HG02938 (cell line): ENCODE data around the gene SYTL2.

Experiments
- ATAC-seq: cut with Tn5 transposase; IDR thresholded peaks from one replicate; pipeline ENCODE4 v1.9.1; 2021; ENCODE audit warnings: mild to moderate bottlenecking, moderate library complexity; ENCODE audit not compliant: unreplicated experiment

SYTL2 gene

DNA sequence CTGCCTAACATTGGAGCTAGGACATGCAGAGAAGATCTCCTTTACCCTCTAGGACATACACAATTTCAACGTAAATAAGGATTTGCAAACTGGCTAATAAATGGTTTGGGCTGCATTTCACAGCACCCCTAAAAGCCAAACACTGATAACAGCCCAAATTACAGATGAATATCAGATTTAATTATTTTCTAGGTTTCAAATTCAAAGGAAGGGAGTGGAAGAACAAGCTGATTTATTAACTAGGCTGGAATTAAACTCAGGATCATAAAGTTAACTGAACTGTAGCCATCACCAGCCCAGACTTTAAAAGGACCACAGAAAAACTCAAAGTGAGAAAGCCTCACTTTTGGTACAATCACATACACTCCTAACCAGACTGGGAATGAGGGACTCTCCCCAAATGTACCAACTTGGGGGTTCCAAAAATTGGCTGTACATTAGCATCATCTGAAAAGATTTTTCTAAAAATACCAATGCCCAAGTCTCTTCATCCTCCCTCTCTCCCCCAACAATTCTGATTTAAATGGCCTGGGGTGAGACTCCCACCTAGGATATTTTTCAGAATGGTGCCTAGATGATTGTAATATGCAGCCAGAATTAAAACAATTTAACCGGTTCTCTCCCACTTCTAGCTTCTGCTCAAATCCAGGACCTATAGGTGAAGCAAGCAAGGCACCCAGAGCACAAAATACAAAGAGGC, 43.5 kb downstream of the SYTL2 start:
- ATAC-seq, result no peak

DNA sequence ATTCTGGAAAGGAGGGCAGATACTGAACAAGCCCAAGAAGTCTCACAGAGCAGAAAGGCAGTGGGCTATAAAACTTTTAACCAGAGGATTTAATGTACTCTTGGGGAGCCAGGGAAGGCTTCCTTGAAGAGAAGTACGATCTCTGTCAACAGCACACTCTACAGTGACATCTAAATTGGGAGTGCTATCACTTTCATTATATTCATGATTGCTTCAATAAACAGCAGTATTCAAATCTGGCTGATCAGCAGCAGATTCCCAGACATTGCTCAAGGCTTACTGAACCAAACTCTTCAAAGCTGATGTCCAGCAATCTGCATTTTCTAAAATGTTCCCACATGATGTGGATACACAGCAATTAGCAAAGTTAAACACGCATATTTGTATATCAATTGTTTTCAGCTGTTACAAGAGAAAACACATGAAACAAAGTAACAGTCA, 44.2 kb downstream of the SYTL2 start:
- no peak for ATAC-seq

DNA sequence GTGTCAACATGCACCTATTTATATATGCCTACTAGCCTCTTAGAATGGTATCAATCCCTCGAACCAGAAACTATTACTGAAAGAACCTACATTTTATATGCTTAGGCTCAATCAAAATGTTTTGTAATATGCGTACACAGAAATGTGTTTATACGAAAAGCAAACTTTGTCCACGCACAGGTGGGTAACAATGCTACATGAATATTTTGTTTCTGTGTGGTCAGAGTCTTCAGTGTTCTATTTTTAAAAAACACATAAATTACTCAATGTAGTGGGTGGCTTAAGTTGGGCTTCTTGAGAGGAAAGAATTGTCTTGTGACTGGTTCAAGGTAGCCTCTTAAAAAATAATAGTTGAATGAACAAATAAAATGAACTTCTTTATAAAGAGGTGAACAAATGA, 46.1 kb downstream of the SYTL2 start:
- no peak for ATAC-seq

DNA sequence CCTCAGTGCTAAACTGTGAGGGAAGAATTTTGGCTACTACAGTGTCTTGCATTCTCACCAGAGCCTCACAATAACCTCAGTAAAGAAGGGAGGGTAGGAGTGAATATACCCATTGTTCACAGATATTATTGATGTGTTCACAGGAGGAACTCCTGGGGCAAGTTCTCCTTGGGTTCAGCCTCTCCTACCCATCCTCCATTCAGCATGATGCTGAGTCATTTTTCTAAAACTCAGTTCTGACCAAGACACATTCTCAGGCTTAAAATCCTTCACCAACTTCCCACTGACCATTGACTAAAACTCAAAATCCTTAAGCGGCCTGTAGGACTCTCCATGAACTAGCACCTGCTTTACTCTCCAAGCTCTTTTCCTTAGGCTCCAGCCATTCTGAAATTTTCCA, 48.7 kb downstream of the SYTL2 start:
- no peak for ATAC-seq

DNA sequence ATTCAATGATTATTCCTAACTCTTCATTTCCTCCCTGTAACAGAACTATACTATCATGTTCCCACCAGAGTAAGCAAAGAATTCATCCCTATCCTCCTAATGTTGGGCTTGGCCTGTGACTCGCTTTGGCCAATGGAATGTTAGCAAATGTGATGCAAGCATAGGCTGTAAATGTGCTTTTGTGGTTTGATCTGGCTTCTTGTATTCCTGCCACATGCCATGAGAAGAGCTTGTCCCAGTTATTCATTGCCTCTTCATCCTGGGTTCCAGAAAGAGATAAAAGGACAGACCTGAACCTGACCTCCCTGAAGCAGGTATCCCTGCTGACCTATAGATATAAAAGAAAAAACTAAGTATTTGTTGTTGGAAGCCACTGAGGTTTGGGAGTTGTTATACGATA, 51.0 kb downstream of the SYTL2 start:
- ATAC-seq, result no peak

DNA sequence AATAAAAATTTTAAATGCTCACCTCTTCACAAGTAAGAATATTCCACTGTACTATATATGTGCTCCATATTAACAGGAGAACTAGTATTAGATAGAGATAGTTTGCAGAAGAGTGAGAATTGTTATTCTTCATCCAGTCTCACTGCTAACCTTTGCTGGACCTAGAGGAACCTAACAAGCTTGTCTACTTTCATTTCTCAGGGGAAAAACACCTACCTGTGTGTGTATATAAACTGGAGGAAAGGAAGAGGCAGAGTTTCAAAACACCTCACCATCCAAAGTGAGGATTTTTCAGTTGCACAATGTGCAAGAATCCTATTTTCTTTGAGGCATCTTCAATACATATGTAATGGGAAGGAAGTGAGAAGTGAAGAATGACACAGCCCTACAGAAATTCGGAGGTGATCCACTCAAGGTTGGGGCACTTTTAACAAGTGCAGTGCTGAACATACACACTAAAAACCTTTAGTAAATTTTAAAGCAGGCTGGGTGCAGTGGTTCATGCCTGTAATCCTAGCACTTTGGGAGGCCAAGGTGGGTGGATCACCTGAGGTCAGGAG, 52.4 kb downstream of the SYTL2 start:
- ATAC-seq, result no peak

DNA sequence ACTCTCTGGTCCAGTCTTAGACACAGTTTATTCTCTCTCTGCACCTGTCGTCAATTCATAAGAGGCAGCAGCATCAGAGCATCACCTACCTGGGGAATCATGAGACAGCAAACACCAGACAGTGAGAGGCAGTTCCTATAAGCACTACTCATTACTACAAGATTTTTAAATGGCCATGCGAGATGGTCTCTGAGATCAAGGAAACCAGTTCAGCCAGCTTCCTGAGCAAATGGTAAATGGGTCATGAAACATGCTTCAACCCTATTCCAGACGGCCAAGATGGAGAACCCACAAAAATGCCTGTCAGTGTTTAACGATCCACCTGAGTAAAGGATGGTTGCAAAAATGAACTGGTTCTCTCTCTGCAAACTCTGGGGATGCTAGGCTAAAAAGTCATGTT, 52.9 kb downstream of the SYTL2 start:
- no peak for ATAC-seq

DNA sequence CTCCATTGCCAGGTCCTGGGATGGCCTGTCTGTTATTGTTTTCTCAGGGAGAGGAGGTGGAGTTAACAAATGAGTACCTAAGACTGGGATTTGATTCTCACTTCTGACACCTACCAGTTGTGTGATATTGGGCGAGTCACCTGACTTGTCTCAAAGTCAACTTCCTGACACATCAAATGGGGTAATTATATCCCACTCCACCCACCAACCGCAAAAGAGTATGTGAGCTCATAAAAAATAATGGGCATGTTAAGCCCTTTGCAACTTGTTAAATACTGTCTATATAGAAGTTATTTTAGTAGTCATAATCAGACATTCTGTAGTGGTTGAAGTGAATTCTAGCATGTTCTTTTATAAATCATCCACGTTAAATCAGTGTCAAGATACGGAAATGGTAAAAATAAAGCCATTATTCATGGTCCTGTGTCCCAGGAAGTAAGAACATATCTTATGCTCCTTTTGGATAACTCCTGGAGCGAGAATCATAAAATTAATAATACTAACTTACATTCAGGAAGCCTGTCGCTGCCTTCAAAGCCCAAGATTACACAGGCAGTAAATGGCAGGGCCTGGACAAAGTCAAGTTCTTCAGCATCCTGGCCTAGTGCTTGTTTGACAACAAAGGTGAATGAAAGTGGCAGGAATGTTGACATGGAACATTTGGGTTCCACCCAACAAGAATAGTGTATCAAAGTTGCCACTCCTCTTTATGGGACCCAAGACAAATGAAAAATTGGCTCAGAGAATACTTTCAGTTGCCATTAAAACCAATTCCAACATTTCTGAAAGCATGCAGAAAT, 54.3 kb downstream of the SYTL2 start:
- no peak for ATAC-seq

DNA sequence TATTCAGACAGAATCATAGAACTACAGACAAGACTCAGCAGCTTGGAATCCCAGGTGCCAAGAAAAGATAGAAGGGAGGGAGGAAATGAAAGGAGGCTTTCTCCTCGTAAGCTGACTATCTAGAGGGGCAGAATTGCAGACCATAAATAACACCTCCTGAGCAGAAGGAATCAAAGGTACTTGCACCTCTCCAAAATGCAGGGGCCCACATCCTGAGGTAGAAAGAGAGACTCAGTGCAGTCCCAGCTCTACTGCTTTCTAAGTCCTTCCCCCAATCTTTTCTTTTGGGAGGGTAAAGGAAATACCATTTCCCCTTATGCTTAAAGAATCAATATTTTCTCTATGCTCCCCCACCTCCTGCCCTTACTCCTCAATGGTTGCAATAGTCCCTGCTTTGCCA, 55.2 kb downstream of the SYTL2 start:
- ATAC-seq, result no peak

DNA sequence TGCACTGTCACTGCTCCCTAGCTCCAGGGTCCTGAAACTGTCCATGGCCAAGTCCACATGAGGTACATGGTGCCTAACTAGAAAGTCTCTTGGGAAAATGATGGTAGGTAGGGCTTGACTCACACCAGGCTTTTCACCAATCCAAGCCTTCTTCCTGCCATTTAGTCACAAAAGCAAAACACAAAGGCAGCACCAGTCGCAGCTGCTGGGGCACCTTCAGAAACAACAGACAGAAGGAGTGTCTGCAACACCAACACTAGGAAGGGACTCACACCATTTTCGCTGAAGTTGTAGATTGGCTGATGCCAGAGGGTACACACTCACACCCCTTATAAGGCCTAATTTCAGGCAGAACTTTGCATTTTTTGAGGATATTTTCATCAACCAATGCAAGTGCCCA, 55.7 kb downstream of the SYTL2 start:
- no peak for ATAC-seq

DNA sequence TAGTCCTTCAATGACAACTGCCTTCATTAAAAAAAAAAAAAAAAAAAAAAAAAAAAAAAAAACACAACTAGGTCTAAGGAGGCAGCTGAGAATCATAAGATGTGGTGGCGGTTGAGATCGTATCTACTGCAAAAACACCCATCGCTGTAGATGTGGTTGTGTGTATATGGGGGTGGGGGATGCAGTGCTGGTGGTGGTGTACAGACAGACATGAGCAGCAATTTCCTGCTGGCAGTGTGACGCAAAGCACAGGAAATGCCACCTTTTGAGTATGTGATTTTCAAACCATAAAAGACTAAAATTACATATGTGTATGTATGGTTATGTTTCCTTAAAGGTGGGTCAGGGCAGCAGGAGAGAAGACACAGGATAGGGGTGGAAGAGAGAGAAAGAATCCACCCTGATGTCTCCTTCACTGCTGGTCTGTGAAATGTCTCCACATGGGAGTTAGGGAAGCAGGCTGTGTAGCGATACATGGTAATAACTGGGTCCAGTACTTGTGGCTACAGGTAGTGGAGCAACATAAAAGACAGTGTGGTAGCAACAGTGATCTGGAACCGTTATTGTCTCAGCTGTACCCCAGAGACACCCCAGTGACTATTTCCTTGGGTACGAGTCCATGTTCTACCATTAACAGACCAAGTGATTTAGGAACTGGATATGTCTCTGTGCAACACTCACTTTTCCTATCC, 57.9 kb downstream of the SYTL2 start:
- ATAC-seq, result no peak

DNA sequence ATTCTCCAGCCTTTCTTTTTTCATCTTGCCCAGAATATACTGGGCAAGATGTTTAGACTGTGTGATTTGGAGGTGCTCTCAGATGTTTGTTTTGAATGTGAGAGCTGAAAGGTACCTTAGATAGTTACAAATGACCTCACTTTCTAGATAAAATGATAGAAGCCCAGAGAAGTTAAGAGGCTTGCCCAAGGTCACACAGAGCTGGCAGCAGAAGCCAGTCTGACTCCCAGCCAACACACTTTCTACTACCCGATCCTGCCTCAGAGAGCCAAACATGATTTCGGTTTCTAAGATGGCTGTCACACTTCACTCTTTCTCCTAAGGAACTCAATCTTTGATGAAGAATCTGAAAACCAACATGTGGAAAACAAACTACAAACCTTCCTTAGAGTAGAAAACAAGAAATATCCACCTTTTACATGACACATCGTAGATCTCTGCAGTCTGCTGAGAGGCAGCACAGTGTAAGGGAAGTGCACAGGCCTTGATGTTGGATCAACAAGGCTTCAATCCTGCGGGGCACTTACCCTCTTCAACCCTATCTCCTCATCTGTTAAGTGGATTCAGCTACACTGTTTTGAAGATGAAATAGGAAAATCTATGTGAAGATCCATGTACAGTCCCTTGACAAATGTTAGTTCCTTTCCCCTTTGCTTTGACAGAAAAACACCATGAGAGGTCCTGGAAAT, 58.6 kb downstream of the SYTL2 start:
- ATAC-seq, result no peak

DNA sequence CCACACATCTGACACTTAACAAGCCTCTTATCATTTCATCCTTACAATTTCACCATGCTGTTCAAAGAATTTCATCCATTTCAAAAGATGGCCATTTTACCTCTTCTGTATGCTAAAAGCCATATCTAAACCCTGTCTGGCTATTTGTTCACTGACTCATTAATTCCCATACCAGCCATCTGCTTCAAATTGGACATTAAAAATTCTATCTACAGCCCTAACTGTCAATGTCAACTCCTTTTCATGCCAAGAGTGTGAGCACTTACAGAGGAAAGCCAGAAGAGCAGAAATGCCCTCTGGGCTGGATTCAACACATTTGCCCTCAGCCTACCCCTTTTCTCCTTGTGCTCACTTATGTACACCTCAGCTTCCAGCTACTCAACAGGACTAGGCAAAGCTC, 59.2 kb downstream of the SYTL2 start:
- ATAC-seq, result no peak

DNA sequence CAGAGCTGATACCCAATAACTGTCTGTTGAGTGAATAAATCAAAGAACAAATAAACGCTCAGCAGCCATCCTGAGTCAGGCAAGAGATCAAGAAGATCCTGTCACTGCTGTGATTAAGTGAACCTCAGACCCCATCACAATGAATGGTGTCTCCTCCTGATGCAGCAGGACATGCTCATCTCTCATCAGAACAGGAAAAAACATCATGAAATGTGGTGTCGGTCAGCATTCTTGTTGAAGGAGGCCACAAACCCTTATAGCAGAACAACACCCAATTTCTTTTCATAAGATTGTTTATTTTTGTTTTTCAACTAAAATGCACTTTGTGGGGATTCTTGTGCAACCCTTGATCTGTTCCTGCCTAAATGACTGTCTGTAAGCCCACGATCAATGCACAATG, 60.3 kb downstream of the SYTL2 start:
- no peak for ATAC-seq

DNA sequence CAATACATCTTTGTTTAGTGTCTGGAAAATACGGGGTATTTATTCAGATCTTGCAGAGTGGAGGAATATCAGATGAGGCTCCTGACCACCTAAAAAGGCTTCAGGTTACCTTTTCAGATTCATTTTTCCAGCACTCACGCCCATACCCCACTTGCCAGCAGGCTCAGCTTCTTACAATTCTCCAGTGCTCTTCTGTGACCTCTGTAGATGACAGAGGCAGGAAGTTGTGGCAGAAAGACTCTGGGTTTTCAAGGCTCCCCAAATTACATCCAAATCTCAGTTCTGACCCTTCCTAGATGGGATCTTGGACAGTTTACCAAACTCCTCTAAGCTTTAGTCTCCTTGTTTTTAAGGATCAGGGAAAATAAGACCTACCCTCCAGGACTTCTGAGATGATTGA, 61.1 kb downstream of the SYTL2 start:
- no peak for ATAC-seq

DNA sequence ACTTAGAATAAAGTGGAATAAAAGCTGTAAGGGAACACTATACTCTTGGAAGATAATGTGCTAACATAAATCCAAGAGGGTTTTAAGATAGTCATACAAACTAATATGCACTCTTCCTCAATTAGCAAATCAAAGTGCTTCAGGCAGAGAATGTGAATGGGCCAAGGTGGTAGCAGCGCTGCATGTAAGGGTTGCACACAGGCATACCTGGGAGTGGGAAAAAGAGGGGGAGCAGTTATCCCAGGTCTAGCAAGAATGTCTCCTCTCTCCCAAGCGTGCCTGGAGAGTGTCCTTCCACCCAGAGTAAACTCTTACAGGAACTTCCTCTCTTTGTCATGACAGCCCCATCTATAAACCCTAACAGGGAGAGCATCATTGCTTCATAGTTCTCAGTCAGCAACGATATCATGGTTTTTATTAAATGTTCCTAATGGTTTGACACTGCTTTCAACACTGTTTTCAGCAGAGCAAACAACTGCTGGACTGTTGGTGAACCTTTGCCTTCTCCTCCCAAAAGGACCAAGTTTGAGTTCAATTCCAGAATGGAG, 61.6 kb downstream of the SYTL2 start:
- ATAC-seq, result no peak

DNA sequence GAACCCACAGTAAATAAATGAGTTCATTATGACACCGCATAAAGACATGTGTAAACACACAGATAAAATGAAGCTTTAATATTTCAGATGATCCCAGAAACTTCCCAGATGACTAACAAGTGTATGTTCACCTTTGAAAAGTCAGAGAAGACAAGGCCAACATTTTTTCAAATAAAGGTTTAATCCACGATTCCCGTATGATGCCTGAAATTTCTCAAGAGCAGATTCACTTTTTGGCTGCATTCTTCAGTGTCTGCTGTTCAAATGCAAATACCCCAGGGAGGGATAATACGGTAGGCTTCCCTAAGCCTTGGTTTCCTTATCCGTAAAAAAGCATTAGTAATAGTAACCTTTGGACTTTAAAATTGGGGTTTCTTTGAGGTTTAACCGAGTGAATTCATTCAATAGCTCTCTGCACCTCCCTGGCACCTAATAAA, 62.5 kb downstream of the SYTL2 start:
- ATAC-seq, result no peak

DNA sequence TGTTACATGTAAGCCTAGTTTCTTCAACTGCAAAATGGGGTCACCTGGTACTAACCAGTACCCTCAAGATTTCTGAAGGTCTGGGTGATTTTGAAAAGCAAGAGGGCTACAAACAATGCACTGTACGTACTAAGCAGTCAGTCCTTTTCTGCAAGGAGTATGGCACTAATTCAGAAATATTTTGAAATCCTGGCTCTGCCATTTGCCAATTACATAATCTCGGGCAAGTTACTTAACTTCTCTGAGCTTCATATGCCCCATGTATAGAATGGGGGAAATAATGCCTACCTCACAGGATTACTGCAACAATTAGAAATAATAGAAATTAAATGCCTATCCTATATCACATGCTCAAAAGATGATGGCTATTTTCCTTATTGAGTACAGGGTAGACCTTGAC, 64.3 kb downstream of the SYTL2 start:
- no peak for ATAC-seq

DNA sequence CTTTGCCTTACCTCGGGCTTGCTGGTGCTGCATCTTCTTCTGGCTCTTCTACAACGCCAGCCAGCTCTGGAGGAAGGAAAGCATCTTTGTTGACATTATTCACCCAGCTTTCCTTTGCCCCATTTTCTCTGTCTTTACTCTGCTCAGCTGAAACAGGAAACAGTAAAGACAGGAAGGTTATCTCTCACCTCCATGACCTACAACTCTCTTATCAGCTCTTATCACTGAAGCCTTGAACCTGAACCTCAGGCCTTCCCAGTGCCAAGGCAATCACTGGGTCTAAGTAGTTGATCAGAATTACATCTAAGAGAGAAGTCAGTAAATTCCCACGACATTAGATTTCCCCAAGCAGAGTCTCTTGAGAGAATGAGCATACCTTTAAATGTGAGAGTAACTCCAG, 65.3 kb downstream of the SYTL2 start:
- no peak for ATAC-seq

DNA sequence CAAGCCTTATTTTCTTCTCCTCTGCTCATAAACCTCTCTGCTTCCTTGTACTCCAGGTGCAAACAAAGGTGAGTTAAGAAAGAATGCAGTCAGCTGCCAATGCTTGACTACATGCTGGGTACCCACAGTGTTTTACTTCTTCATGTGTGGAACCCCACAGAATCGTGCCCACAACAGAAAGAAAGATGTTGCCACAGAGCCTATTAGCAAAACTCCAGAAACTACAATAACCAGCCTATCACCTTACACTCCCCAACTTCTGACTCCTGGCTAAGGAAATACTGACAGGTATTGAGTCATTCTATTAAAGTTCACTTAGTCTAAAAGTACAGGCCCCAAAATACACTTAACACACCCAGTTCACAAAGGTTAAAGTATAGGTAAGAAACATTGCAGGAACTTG, 68.1 kb downstream of the SYTL2 start:
- no peak for ATAC-seq

DNA sequence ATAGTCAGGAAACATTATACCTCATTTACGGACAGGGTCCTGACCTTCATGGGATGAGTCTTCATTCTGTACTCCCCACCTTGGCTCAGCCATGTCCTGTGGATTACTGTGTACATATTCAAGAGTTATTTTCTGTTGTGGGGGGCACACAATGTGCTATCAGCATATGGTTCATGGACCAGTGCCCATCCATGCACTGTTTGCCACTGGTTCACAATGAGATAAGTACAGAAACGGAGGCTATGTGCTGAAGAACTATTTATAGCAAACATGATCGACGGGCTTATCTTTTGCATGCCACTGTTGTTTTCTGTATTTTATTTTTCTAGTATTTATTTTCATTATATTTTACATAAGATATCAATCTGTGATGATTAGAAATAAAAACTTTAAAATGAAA, 68.6 kb downstream of the SYTL2 start:
- no peak for ATAC-seq
